Nephron (organoid): ENCODE data around the gene TNNC1.

Experiments
- H3K27ac Mint-ChIP-seq, 3 experiments: 2 replicates each; pipeline ENCODE4 v1.8.0; 2020; ENCODE audit warnings: mixed read lengths in 3 of 3, mild to moderate bottlenecking in 2 of 3, moderate library complexity in 1 of 3
- H3K27me3 Mint-ChIP-seq: 2 replicates; pipeline ENCODE4 v1.8.0; 2021; ENCODE audit warnings: low read depth, mild to moderate bottlenecking, moderate library complexity, mixed read lengths
- H3K36me3 Mint-ChIP-seq: 2 replicates; pipeline ENCODE4 v1.8.0; 2020; ENCODE audit warnings: low read depth, mixed read lengths
- H3K4me1 Mint-ChIP-seq: 2 replicates; pipeline ENCODE4 v1.8.0; 2020; ENCODE audit warnings: mixed read lengths
- H3K4me3 Mint-ChIP-seq, 3 experiments: 2 replicates each; pipeline ENCODE4 v1.8.0; 2020; ENCODE audit warnings: mild to moderate bottlenecking in 3 of 3, mixed read lengths in 3 of 3, moderate library complexity in 2 of 3
- H3K9me3 Mint-ChIP-seq: 2 replicates; pipeline ENCODE4 v1.8.0; 2020; ENCODE audit warnings: mixed read lengths
- CTCF ChIP-seq, 3 experiments: fragments of 200-600 bp; sonication (generic); IDR thresholded peaks; one replicate each; pipeline ENCODE4 v1.5.0; 2021; ENCODE audit warnings: antibody characterized with exemption in 3 of 3; ENCODE audit not compliant: unreplicated experiment in 3 of 3

The TNNC1 gene

DNA sequence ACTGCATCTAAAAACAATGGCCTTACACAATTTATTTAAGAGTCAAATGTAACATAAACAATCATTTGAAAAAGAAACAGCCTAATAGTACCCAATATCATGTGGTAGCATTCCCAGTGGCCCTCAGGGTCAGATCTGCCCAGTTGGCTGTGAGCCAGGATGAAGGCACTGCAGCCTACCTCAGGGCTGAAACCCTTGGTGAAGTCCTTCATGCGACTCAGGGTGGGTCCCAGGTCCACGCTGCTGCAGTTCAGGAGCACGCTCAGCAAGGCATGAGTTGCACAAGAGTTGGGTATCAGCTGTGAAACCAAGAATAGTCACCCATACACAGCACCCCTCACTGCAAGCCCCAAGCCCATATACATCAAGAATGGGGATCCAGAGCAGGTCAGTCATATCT, 46.1 kb downstream of the TNNC1 start:
- Mint-ChIP-seq H3K27me3 (no peaks in the 10 kb centered on the region), H3K4me3 (peak overlapping the region; percentile 92 to 96 (median 96)), H3K36me3 (peaks cover 40% of the 10 kb centered on the region), H3K4me1 (peaks cover 33% of the 10 kb centered on the region), H3K27ac (no peak overlapping the region), H3K9me3 (no peaks in the 10 kb centered on the region)
- no peak for TF ChIP-seq CTCF (IDR thresholded peaks at IDR 0.05; ENCODE audit: unreplicated experiment in 3 of 3)

DNA sequence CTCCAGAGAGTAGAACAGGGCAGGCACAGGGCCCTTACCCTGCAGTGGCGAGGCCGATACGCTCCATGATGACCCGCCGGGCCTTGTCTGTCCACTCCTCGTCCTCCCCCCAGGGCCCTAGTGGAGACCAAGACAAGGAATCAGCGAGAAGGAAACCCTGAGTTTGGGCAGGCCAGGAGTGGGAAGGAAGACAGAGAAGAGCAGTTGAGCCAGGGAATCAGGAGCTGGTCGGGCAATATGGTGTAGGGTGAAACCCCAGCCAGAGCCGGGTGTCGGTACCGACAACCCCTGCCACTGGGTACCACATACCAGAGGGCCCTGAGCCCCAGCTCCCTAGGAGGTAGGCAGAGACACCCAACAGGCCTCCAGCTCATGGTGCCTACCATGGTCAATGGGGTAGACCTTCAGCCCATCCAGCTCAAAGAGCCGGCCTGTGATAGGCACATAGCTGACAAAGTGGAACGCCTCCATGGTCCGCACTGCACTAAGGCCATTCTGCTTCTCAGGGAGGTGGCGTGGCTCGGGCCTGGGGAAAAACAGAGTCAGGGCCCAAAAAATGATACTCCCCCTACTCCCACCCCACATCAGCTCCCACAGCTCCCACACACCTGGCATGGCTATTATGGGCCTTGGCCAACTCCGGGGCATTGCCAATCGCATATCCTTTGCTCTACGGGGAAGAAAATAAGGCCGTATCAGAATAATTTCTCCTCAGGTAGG, 46.9 kb downstream of the TNNC1 start:
- H3K27ac Mint-ChIP-seq, result no peak overlapping the region
- no peaks in the 10 kb centered on the region for H3K27me3 Mint-ChIP-seq
- H3K4me1 Mint-ChIP-seq, result peaks cover 25% of the 10 kb centered on the region
- H3K9me3 Mint-ChIP-seq, result no peaks in the 10 kb centered on the region
- peaks cover 45% of the 10 kb centered on the region for H3K36me3 Mint-ChIP-seq
- peak overlapping the region; percentile 92 to 96 (median 96) for H3K4me3 Mint-ChIP-seq
- TF ChIP-seq CTCF (IDR thresholded peaks at IDR 0.05; ENCODE audit: unreplicated experiment in 3 of 3), result no peak

DNA sequence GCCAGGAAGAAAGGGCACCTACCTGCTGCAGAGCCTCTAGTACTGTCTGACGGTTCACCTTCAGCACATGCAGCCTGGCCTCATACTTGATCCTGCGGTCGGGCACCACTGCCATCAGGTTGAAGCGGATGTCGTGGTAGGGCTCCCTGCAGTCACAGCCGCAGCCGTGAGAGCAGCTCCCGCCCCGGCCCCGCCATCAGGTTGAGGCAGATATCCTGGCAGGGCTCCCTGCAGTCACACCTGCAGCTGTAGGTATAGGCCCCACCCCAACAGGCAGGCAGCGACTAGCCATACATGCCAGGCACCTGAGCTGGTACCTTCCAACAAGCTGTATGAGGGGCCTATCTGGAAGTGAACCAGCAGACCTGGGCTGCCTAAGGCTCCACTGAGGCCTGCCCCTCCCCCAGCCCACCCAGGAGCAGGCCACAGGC, 47.6 kb downstream of the TNNC1 start:
- Mint-ChIP-seq H3K36me3 (peaks cover 48% of the 10 kb centered on the region), H3K4me1 (peaks cover 18% of the 10 kb centered on the region), H3K27ac (no peak overlapping the region), H3K9me3 (no peaks in the 10 kb centered on the region), H3K27me3 (no peaks in the 10 kb centered on the region), H3K4me3 (no peak overlapping the region)
- TF ChIP-seq CTCF (IDR thresholded peaks at IDR 0.05; ENCODE audit: unreplicated experiment in 3 of 3), result no peak

DNA sequence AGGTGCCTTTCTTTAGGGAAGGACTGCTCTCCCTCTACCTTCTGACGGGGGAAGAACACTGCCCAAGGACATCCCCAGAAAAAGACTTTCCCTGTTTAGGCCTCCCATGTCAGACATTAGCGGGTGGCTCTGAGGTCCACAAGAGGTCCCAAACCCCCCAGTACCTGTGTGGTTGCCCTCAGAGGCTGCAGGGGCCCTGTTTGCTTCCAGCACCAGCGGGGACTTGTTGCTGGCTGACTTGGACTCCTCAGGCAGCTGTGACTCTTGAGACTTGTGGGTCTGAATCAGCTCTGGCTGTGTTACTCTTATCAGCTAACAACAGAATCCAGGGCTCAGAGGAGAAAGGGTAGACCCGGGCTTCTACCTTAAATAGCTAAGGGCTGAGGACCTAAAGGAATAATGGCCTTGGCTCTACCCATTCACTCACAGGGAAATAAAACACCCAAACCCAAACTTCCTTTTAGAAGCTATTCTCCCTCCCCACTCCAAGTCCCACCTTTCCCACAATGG, 48.2 kb downstream of the TNNC1 start:
- no peak overlapping the region for H3K27ac Mint-ChIP-seq
- H3K27me3 Mint-ChIP-seq, result no peaks in the 10 kb centered on the region
- peaks cover 50% of the 10 kb centered on the region for H3K36me3 Mint-ChIP-seq
- no peaks in the 10 kb centered on the region for H3K9me3 Mint-ChIP-seq
- TF ChIP-seq CTCF (IDR thresholded peaks at IDR 0.05; ENCODE audit: unreplicated experiment in 3 of 3), result no peak
- peak overlapping the region; percentile 16 to 54 (median 25) for H3K4me3 Mint-ChIP-seq
- H3K4me1 Mint-ChIP-seq, result peaks cover 12% of the 10 kb centered on the region

GRCh38 chr3:52405066-52405465, 48.8 kb downstream of the TNNC1 start:
- Mint-ChIP-seq H3K27ac (no peak overlapping the region), H3K4me1 (peaks cover 12% of the 10 kb centered on the region)

More at GRCh38 chr3:52405066-52405465, 48.8 kb downstream of the TNNC1 start:
- Mint-ChIP-seq H3K27me3 (no peaks in the 10 kb centered on the region), H3K36me3 (peaks cover 50% of the 10 kb centered on the region), H3K9me3 (no peaks in the 10 kb centered on the region), H3K4me3 (peak overlapping the region in 1 of 3 experiments; percentile 39)
- no peak for TF ChIP-seq CTCF (IDR thresholded peaks at IDR 0.05; ENCODE audit: unreplicated experiment in 3 of 3)
